ENCODE measurements around the gene TMEM219.

TMEM219 gene

GRCh38 chr16:29968205-29968604, 6.3 kb downstream of the TMEM219 start:
- DNase-seq (no peak), ATAC-seq (replicated peaks) (no peak)
- no peaks in the 10 kb centered on the region for H3K27me3 Mint-ChIP-seq
- H3K36me3 Mint-ChIP-seq: peaks cover 24 to 43% of the 10 kb centered on the region in 2 donors
- no peak overlapping the region for H3K4me3 Mint-ChIP-seq
- H3K9me3 Mint-ChIP-seq: peaks cover 0 to 5% of the 10 kb centered on the region in 2 donors
- no peak overlapping the region for H3K27ac Mint-ChIP-seq
- peaks cover 7 to 13% of the 10 kb centered on the region in 2 donors for H3K4me1 Mint-ChIP-seq

- Mint-ChIP-seq H3K27me3 (no peaks in the 10 kb centered on the region), H3K9me3 (peaks cover 0 to 5% of the 10 kb centered on the region in 2 donors), H3K4me3 (no peak overlapping the region), H3K36me3 (peaks cover 25 to 49% of the 10 kb centered on the region in 2 donors), H3K4me1 (peaks cover 22 to 35% of the 10 kb centered on the region in 2 donors), H3K27ac (peak overlapping the region; percentile 59)
- ATAC-seq (replicated peaks) (no peak), DNase-seq (no peak)
These were observed 9.4 kb downstream of the TMEM219 start for GRCh38 chr16:29971304-29971703.

- peaks cover 0 to 5% of the 10 kb centered on the region in 2 donors for H3K9me3 Mint-ChIP-seq
- peaks cover 24 to 47% of the 10 kb centered on the region in 2 donors for H3K4me1 Mint-ChIP-seq
- peaks cover 25 to 49% of the 10 kb centered on the region in 2 donors for H3K36me3 Mint-ChIP-seq
- no peak for DNase-seq
- no peak overlapping the region for H3K4me3 Mint-ChIP-seq
- ATAC-seq (replicated peaks): no peak
- H3K27ac Mint-ChIP-seq: no peak overlapping the region
- H3K27me3 Mint-ChIP-seq: no peaks in the 10 kb centered on the region
These were observed 10.6 kb downstream of the TMEM219 start for GRCh38 chr16:29972500-29972899.

GRCh38 chr16:29972992-29973383, 11.1 kb downstream of the TMEM219 start:
- H3K4me1 Mint-ChIP-seq: peaks cover 24 to 50% of the 10 kb centered on the region in 2 donors
- peaks cover 29 to 47% of the 10 kb centered on the region in 2 donors for H3K36me3 Mint-ChIP-seq
- H3K27me3 Mint-ChIP-seq: no peaks in the 10 kb centered on the region
- peaks cover 0 to 5% of the 10 kb centered on the region in 2 donors for H3K9me3 Mint-ChIP-seq
- H3K27ac Mint-ChIP-seq: peak overlapping the region; percentile 92
- H3K4me3 Mint-ChIP-seq: peak overlapping the region in 1 of 2 donors; percentile 96
- no peak for ATAC-seq (replicated peaks)
- DNase-seq: no peak

- Mint-ChIP-seq H3K4me3 (peak within 1 kb of the TSS; percentile 96 to 97), H3K36me3 (peaks cover 29 to 46% of the 10 kb centered on the region in 2 donors), H3K27me3 (no peaks in the 10 kb centered on the region), H3K4me1 (peaks cover 29 to 56% of the 10 kb centered on the region in 2 donors), H3K9me3 (peaks cover 0 to 5% of the 10 kb centered on the region in 2 donors), H3K27ac (peak within 1 kb of the TSS; percentile 92)
- peak; percentile 98 to 99 for ATAC-seq (replicated peaks)
- peak; percentile 100 for DNase-seq
These were observed 11.7 kb downstream of the TMEM219 start, which contains the start of gene TAOK2 for GRCh38 chr16:29973384-29974246. TAOK2 (plus strand) TSS chr16:29973868; CDS start chr16:29977773, 3,905 bp downstream.

GRCh38 chr16:29974291-29975133, 12.6 kb downstream of the TMEM219 start:
- H3K27ac Mint-ChIP-seq: peak overlapping the region; percentile 92
- ATAC-seq (replicated peaks): no peak
- peaks cover 32 to 50% of the 10 kb centered on the region in 2 donors for H3K36me3 Mint-ChIP-seq
- peaks cover 31 to 61% of the 10 kb centered on the region in 2 donors for H3K4me1 Mint-ChIP-seq
- DNase-seq: no peak
- H3K27me3 Mint-ChIP-seq: no peaks in the 10 kb centered on the region
- H3K4me3 Mint-ChIP-seq: peak overlapping the region; percentile 96 to 97
- peaks cover 0 to 5% of the 10 kb centered on the region in 2 donors for H3K9me3 Mint-ChIP-seq

GRCh38 chr16:29975134-29975538, 13.3 kb downstream of the TMEM219 start:
- DNase-seq (no peak), ATAC-seq (replicated peaks) (no peak)
- Mint-ChIP-seq H3K27ac (peak overlapping the region; percentile 92), H3K36me3 (peaks cover 32 to 50% of the 10 kb centered on the region in 2 donors), H3K27me3 (no peaks in the 10 kb centered on the region), H3K9me3 (peaks cover 0 to 5% of the 10 kb centered on the region in 2 donors), H3K4me3 (peak overlapping the region; percentile 96 to 97), H3K4me1 (peaks cover 30 to 61% of the 10 kb centered on the region in 2 donors)

- H3K36me3 Mint-ChIP-seq: peaks cover 36 to 52% of the 10 kb centered on the region in 2 donors
- no peaks in the 10 kb centered on the region for H3K27me3 Mint-ChIP-seq
- peaks cover 30 to 61% of the 10 kb centered on the region in 2 donors for H3K4me1 Mint-ChIP-seq
- peak overlapping the region; percentile 96 to 97 for H3K4me3 Mint-ChIP-seq
- peaks cover 0 to 5% of the 10 kb centered on the region in 2 donors for H3K9me3 Mint-ChIP-seq
- ATAC-seq (replicated peaks) (no peak), DNase-seq (no peak)
- peak overlapping the region; percentile 73 for H3K27ac Mint-ChIP-seq
These were observed 14.1 kb downstream of the TMEM219 start for GRCh38 chr16:29975811-29976511.

- Mint-ChIP-seq H3K9me3 (peaks cover 0 to 5% of the 10 kb centered on the region in 2 donors), H3K27ac (no peak overlapping the region), H3K4me3 (no peak overlapping the region), H3K27me3 (no peaks in the 10 kb centered on the region), H3K36me3 (peaks cover 32 to 44% of the 10 kb centered on the region in 2 donors), H3K4me1 (peaks cover 30 to 56% of the 10 kb centered on the region in 2 donors)
- no peak for ATAC-seq (replicated peaks)
- no peak for DNase-seq
These were observed 15.4 kb downstream of the TMEM219 start for GRCh38 chr16:29977063-29977825.

GRCh38 chr16:29978081-29978480, 16.2 kb downstream of the TMEM219 start:
- H3K4me3 Mint-ChIP-seq: no peak overlapping the region
- H3K36me3 Mint-ChIP-seq: peaks cover 28 to 47% of the 10 kb centered on the region in 2 donors
- ATAC-seq (replicated peaks) (no peak), DNase-seq (no peak)
- H3K27me3 Mint-ChIP-seq: no peaks in the 10 kb centered on the region
- peaks cover 29 to 52% of the 10 kb centered on the region in 2 donors for H3K4me1 Mint-ChIP-seq
- peak overlapping the region; percentile 76 for H3K27ac Mint-ChIP-seq
- H3K9me3 Mint-ChIP-seq: peaks cover 0 to 1% of the 10 kb centered on the region in 2 donors

GRCh38 chr16:29978564-29979270, 16.8 kb downstream of the TMEM219 start:
- no peaks in the 10 kb centered on the region for H3K27me3 Mint-ChIP-seq
- H3K4me3 Mint-ChIP-seq: no peak overlapping the region
- peaks cover 31 to 45% of the 10 kb centered on the region in 2 donors for H3K36me3 Mint-ChIP-seq
- H3K4me1 Mint-ChIP-seq: peaks cover 25 to 47% of the 10 kb centered on the region in 2 donors
- DNase-seq (no peak), ATAC-seq (replicated peaks) (no peak)
- no peaks in the 10 kb centered on the region for H3K9me3 Mint-ChIP-seq
- H3K27ac Mint-ChIP-seq: peak overlapping the region; percentile 76

- peak overlapping the region; percentile 27 for H3K27ac Mint-ChIP-seq
- DNase-seq (no peak), ATAC-seq (replicated peaks) (no peak)
- no peak overlapping the region for H3K4me3 Mint-ChIP-seq
- H3K9me3 Mint-ChIP-seq: no peaks in the 10 kb centered on the region
- no peaks in the 10 kb centered on the region for H3K27me3 Mint-ChIP-seq
- H3K4me1 Mint-ChIP-seq: peaks cover 7 to 17% of the 10 kb centered on the region in 2 donors
- peaks cover 51 to 67% of the 10 kb centered on the region in 2 donors for H3K36me3 Mint-ChIP-seq
These were observed 20.9 kb downstream of the TMEM219 start for GRCh38 chr16:29982560-29983419.

Data from stimulated activated naive B cell treated with anti-CD40 and anti-IgM and Interleukin-4, amounts not matched to agents 10 μg/mL and 1 μg/mL and 100 μg/mL, for 72 hours (primary cell).